ENCODE results near the gene SLC40A1. TPM values are rescaled to one million over a fixed set of nuclear protein-coding genes. Genes with fewer than 3 reads are reported as not detected.

SLC40A1 gene
- total and polyA plus RNA-seq, 12 donors, result 9.4 to 93.9 (median 46.8) TPM

GRCh38 chr2:189536830-189537229, 43.8 kb downstream of the SLC40A1 start:
- H3K27me3 ChIP-seq, result no peaks in the 10 kb centered on the region
- H3K4me3 ChIP-seq, result no peak overlapping the region
- H3K27ac ChIP-seq, result no peak overlapping the region
- whole genome bisulfite sequencing, 2 donors, result 57 to 63% methylated on average over 3 of the region's 3 CpGs
- TF ChIP-seq CTCF (IDR thresholded peaks at IDR 0.05), result no peak
- intact Hi-C loops (cut with DNase I), result no loop called here
- DNase-seq (no peak), ATAC-seq (no peak)
- H3K4me1 ChIP-seq, result peaks cover 0 to 25% (median 5%) of the 10 kb centered on the region in 9 donors
- H3K9me3 ChIP-seq, result no peaks in the 10 kb centered on the region
- no peaks in the 10 kb centered on the region for H3K36me3 ChIP-seq

- peak overlapping the region in 4 of 10 donors; percentile 0 to 59 (median 13) for H3K27ac ChIP-seq
- no peaks in the 10 kb centered on the region for H3K36me3 ChIP-seq
- ATAC-seq, result peak in 7 of 8 donors; percentile 40 to 81 (median 57)
- WGBS, 2 donors, result 64 to 67% methylated on average over 1 of the region's 1 CpG
- H3K9me3 ChIP-seq, result no peaks in the 10 kb centered on the region
- no peaks in the 10 kb centered on the region for H3K27me3 ChIP-seq
- no peak for DNase-seq
- intact Hi-C loops (cut with DNase I), result no loop called here
- TF ChIP-seq CTCF (IDR thresholded peaks at IDR 0.05), result no peak
- no peak overlapping the region for H3K4me3 ChIP-seq
- H3K4me1 ChIP-seq, result peaks cover 0 to 33% (median 5%) of the 10 kb centered on the region in 9 donors
Measured at GRCh38 chr2:189534854-189535832, 45.4 kb downstream of the SLC40A1 start.

GRCh38 chr2:189533288-189534035, 47.1 kb downstream of the SLC40A1 start:
- no peak for TF ChIP-seq CTCF (IDR thresholded peaks at IDR 0.05)
- ATAC-seq, result no peak
- H3K27ac ChIP-seq, result peak overlapping the region in 1 of 10 donors; percentile 59

GRCh38 chr2:189530965-189531637, 49.5 kb downstream of the SLC40A1 start:
- H3K27me3 ChIP-seq, result no peaks in the 10 kb centered on the region
- peak overlapping the region in 2 of 10 donors; percentile 9 to 64 for H3K27ac ChIP-seq
- intact Hi-C loops (cut with DNase I), result no loop called here
- DNase-seq (no peak), ATAC-seq (no peak)
- H3K4me1 ChIP-seq, result peaks cover 0 to 45% (median 14%) of the 10 kb centered on the region in 9 donors
- H3K9me3 ChIP-seq, result no peaks in the 10 kb centered on the region
- WGBS, 2 donors, result 90 to 95% methylated on average over 3 of the region's 3 CpGs
- H3K36me3 ChIP-seq, result no peaks in the 10 kb centered on the region
- no peak for TF ChIP-seq CTCF (IDR thresholded peaks at IDR 0.05)
- no peak overlapping the region for H3K4me3 ChIP-seq

More at GRCh38 chr2:189533288-189534035, 47.1 kb downstream of the SLC40A1 start:
- no peak for DNase-seq
- H3K4me1 ChIP-seq, result peaks cover 0 to 33% (median 5%) of the 10 kb centered on the region in 9 donors
- no peaks in the 10 kb centered on the region for H3K9me3 ChIP-seq
- no peak overlapping the region for H3K4me3 ChIP-seq
- H3K27me3 ChIP-seq, result no peaks in the 10 kb centered on the region
- WGBS, 2 donors, result 79 to 82% methylated on average over 6 of the region's 6 CpGs
- intact Hi-C loops (cut with DNase I), result no loop called here
- no peaks in the 10 kb centered on the region for H3K36me3 ChIP-seq

Data from heart right ventricle (tissue), 16 donors.